WTC11 (cell line): ENCODE results near the gene SLC13A5. TPM values are rescaled to one million over a fixed set of nuclear protein-coding genes. Genes with fewer than 3 reads are reported as not detected.

Experiments
- ATAC-seq: fragments of 200-7000 bp; cut with Tn5 transposase; 2 replicates; pipeline ENCODE4 v1.10.0; 2021; ENCODE audit warnings: mild to moderate bottlenecking, moderate library complexity
- CTCF ChIA-PET: fragments of 300-600 bp; sonication (Branson Sonifier 250); formaldehyde crosslinking; loops from one replicate; lab custom pipeline; 2021; ENCODE audit warnings: antibody characterized with exemption; lab: Charles Lee
- POLR2A ChIA-PET: fragments of 350-600 bp; sonication (Branson Sonifier 250); formaldehyde crosslinking; loops from one replicate; lab custom pipeline; 2021; ENCODE audit warnings: antibody characterized with exemption; lab: Charles Lee
- DNase-seq: peaks from one replicate; pipeline ENCODE4 v3.0.0; 2021; ENCODE audit warnings: low spot score
- H3K27ac Mint-ChIP-seq: 2 replicates; pipeline ENCODE4 v1.8.0; 2021; ENCODE audit warnings: mixed read lengths
- H3K27me3 Mint-ChIP-seq: 2 replicates; pipeline ENCODE4 v1.8.0; 2021; ENCODE audit warnings: low read depth, mild to moderate bottlenecking, moderate library complexity, mixed read lengths
- H3K36me3 Mint-ChIP-seq: 2 replicates; pipeline ENCODE4 v1.8.0; 2021; ENCODE audit warnings: mixed read lengths
- H3K4me1 Mint-ChIP-seq: 2 replicates; pipeline ENCODE4 v1.8.0; 2022; ENCODE audit warnings: mixed read lengths
- H3K4me3 Mint-ChIP-seq: 2 replicates; pipeline ENCODE4 v1.8.0; 2021; ENCODE audit warnings: mild to moderate bottlenecking, moderate library complexity, mixed read lengths
- H3K9me3 Mint-ChIP-seq: 2 replicates; pipeline ENCODE4 v1.8.0; 2021; ENCODE audit warnings: mixed read lengths
- ATF3 ChIP-seq: sonication (generic); formaldehyde crosslinking; conservative IDR thresholded peaks from 2 replicates; pipeline ENCODE4 v1.8.1; 2022; ENCODE audit warnings: mild to moderate bottlenecking, missing genetic modification reagents
- CBFB ChIP-seq: sonication (generic); formaldehyde crosslinking; IDR thresholded peaks from 2 replicates; pipeline ENCODE4 v1.8.1; 2022; ENCODE audit warnings: mild to moderate bottlenecking, low read depth, missing genetic modification reagents
- E2F5 ChIP-seq: sonication (generic); formaldehyde crosslinking; IDR thresholded peaks from 2 replicates; pipeline ENCODE4 v1.8.1; 2022; ENCODE audit warnings: mild to moderate bottlenecking, moderate library complexity, missing genetic modification reagents
- MXD4 ChIP-seq: fragments of 250-450 bp; sonication (Bioruptor Pico); IDR thresholded peaks from 2 replicates; pipeline ENCODE4 v1.8.0; 2021; ENCODE audit warnings: mild to moderate bottlenecking, moderate library complexity, borderline replicate concordance
- OVOL2 ChIP-seq: fragments of 250-450 bp; sonication (Bioruptor Pico); IDR thresholded peaks from 2 replicates; pipeline ENCODE4 v1.9.0; 2021; ENCODE audit warnings: mild to moderate bottlenecking, borderline replicate concordance
- PRDM15 ChIP-seq: sonication (generic); formaldehyde crosslinking; IDR thresholded peaks from 2 replicates; pipeline ENCODE4 v1.8.0; 2022; ENCODE audit warnings: missing genetic modification reagents
- SMAD3 ChIP-seq: sonication (generic); formaldehyde crosslinking; IDR thresholded peaks from 2 replicates; pipeline ENCODE4 v1.8.0; 2022; ENCODE audit warnings: missing genetic modification reagents, mild to moderate bottlenecking, borderline replicate concordance
- SOX15 ChIP-seq: fragments of 250-450 bp; sonication (Bioruptor Pico); IDR thresholded peaks from 2 replicates; pipeline ENCODE4 v1.9.0; 2021; ENCODE audit warnings: mild to moderate bottlenecking
- USF2 ChIP-seq: sonication (generic); formaldehyde crosslinking; IDR thresholded peaks from 2 replicates; pipeline ENCODE4 v1.8.1; 2023; ENCODE audit warnings: mild to moderate bottlenecking, missing genetic modification reagents, moderate library complexity
- ZBTB21 ChIP-seq: sonication (generic); formaldehyde crosslinking; IDR thresholded peaks from 2 replicates; pipeline ENCODE4 v1.8.1; 2023; ENCODE audit warnings: mild to moderate bottlenecking, missing genetic modification reagents, borderline replicate concordance
- ZNF121 ChIP-seq: sonication (generic); formaldehyde crosslinking; IDR thresholded peaks from 2 replicates; pipeline ENCODE4 v1.8.0; 2023; ENCODE audit warnings: missing genetic modification reagents
- ZNF396 ChIP-seq: fragments of 250-450 bp; sonication (Bioruptor Pico); IDR thresholded peaks from 2 replicates; pipeline ENCODE4 v1.8.0; 2021; ENCODE audit warnings: mild to moderate bottlenecking, moderate library complexity, borderline replicate concordance
- ZNF423 ChIP-seq: fragments of 250-450 bp; sonication (Bioruptor Pico); IDR thresholded peaks from 2 replicates; pipeline ENCODE4 v2.1.2; 2022; ENCODE audit warnings: mild to moderate bottlenecking, moderate library complexity
- ZNF532 ChIP-seq: fragments of 250-450 bp; sonication (Bioruptor Pico); IDR thresholded peaks from 2 replicates; pipeline ENCODE4 v1.9.0; 2021; ENCODE audit warnings: mild to moderate bottlenecking, borderline replicate concordance
- total RNA-seq: library from RNA; stranded (reverse); gene quantifications from 3 replicates; pipeline ENCODE4 v1.2.3, GENCODE V29; 2021
- TF ChIP-seq, protein P1 (sequence below): fragments of 250-450 bp; sonication (Bioruptor Pico); IDR thresholded peaks from 2 replicates; pipeline ENCODE4 v1.9.0; 2021; ENCODE audit warnings: mild to moderate bottlenecking
- TF ChIP-seq, protein P2 (sequence below): sonication (generic); formaldehyde crosslinking; IDR thresholded peaks from 2 replicates; pipeline ENCODE4 v1.8.0; 2023; ENCODE audit warnings: mild to moderate bottlenecking, missing genetic modification reagents
- TF ChIP-seq, protein P3 (sequence below): sonication (generic); formaldehyde crosslinking; IDR thresholded peaks from 2 replicates; pipeline ENCODE4 v1.8.1; 2022; ENCODE audit warnings: mild to moderate bottlenecking, missing genetic modification reagents, moderate library complexity, borderline replicate concordance

SLC13A5 gene
- total RNA-seq, 1 experiment from 2014 or later = 1.8 TPM

DNA sequence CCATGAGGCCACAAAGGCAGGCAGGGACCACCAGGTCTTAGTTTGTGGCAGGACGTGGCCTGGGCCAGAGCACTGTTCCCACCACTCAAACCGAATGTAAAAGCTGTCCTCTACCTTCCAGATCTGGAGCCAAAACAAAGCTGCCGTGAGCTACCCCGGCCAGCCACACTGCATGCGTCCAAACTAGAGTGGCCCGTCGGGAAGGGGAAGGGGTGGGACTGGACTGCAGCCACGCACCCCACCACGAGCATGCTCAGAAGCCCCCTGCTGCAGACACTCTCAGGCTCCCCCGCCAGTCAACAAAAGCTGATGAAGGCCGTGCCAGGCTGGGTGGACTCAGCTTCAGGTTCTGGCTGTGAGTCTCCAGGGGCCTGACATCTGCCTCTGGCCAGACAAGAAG, 15.2 kb downstream of the SLC13A5 start (continued):
- TF ChIP-seq, protein P1, sequence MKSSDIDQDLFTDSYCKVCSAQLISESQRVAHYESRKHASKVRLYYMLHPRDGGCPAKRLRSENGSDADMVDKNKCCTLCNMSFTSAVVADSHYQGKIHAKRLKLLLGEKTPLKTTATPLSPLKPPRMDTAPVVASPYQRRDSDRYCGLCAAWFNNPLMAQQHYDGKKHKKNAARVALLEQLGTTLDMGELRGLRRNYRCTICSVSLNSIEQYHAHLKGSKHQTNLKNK = no peak
- TF ChIP-seq ZNF396 (CRISPR knock-in tag) (no peak), SOX15 (CRISPR knock-in tag) (no peak), ZBTB21 (CRISPR knock-in tag) (no peak), ZNF532 (CRISPR knock-in tag) (no peak), ZNF121 (CRISPR knock-in tag) (no peak)

GRCh38 chr17:6696906-6697305, 16.3 kb downstream of the SLC13A5 start:
- Mint-ChIP-seq H3K4me1 (peaks cover 6% of the 10 kb centered on the region), H3K9me3 (no peaks in the 10 kb centered on the region), H3K27ac (no peak overlapping the region), H3K36me3 (no peaks in the 10 kb centered on the region), H3K27me3 (no peaks in the 10 kb centered on the region; the same call in 1 of the 2 replicates), H3K4me3 (no peak overlapping the region)
- CTCF ChIA-PET = interaction anchor here (1.1 to 1.6 kb wide), 2 partner anchors 16 to 31 kb away, joined by 3 to 5 read pairs; partner anchors contain the start of gene SLC13A5
- POLR2A ChIA-PET = no interaction called here
- ATAC-seq (no peak), DNase-seq (no peak)
- TF ChIP-seq ATF3 (CRISPR knock-in tag) (no peak), USF2 (CRISPR knock-in tag) (no peak), CBFB (no peak), SMAD3 (CRISPR knock-in tag) (no peak), MXD4 (CRISPR knock-in tag) (no peak), PRDM15 (no peak), ZNF423 (CRISPR knock-in tag) (no peak), OVOL2 (CRISPR knock-in tag) (no peak), E2F5 (CRISPR knock-in tag) (no peak), SOX15 (CRISPR knock-in tag) (no peak)
- TF ChIP-seq, protein P2, sequence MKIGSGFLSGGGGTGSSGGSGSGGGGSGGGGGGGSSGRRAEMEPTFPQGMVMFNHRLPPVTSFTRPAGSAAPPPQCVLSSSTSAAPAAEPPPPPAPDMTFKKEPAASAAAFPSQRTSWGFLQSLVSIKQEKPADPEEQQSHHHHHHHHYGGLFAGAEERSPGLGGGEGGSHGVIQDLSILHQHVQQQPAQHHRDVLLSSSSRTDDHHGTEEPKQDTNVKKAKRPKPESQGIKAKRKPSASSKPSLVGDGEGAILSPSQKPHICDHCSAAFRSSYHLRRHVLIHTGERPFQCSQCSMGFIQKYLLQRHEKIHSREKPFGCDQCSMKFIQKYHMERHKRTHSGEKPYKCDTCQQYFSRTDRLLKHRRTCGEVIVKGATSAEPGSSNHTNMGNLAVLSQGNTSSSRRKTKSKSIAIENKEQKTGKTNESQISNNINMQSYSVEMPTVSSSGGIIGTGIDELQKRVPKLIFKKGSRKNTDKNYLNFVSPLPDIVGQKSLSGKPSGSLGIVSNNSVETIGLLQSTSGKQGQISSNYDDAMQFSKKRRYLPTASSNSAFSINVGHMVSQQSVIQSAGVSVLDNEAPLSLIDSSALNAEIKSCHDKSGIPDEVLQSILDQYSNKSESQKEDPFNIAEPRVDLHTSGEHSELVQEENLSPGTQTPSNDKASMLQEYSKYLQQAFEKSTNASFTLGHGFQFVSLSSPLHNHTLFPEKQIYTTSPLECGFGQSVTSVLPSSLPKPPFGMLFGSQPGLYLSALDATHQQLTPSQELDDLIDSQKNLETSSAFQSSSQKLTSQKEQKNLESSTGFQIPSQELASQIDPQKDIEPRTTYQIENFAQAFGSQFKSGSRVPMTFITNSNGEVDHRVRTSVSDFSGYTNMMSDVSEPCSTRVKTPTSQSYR (CRISPR knock-in tag) = no peak
- TF ChIP-seq, protein P3, sequence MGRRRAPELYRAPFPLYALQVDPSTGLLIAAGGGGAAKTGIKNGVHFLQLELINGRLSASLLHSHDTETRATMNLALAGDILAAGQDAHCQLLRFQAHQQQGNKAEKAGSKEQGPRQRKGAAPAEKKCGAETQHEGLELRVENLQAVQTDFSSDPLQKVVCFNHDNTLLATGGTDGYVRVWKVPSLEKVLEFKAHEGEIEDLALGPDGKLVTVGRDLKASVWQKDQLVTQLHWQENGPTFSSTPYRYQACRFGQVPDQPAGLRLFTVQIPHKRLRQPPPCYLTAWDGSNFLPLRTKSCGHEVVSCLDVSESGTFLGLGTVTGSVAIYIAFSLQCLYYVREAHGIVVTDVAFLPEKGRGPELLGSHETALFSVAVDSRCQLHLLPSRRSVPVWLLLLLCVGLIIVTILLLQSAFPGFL = no peak
